Upper lobe of left lung (tissue), 6 donors: ENCODE measurements around the gene TMEM106B. TPM values are rescaled to one million over a fixed set of nuclear protein-coding genes. Genes with fewer than 3 reads are reported as not detected.
A peak's percentile ranks its signal among the peaks of the same experiment; 100 is the strongest.

ENCODE experiments used
- ATAC-seq, 2 donors: fragments of 200-7000 bp; cut with Tn5 transposase; one replicate each; pipeline ENCODE4 v1.9.1; 2022; ENCODE audit warnings: mild to moderate bottlenecking in 2 of 2, moderate library complexity in 2 of 2; ENCODE audit not compliant: low FRiP score in 2 of 2
- DNase-seq, 2 donors: peaks; one replicate each; pipeline ENCODE4 v3.0.0-alpha.2; 2019 to 2020
- H3K27ac ChIP-seq, 4 donors: fragments of 200-600 bp; sonication (generic); one replicate each; pipeline ENCODE4 v1.5.1; 2016 to 2019
- H3K27me3 ChIP-seq, 4 donors: fragments of 200-600 bp; sonication (generic); one replicate each; pipeline ENCODE4 v1.5.1; 2017 to 2019
- H3K36me3 ChIP-seq, 4 donors: fragments of 200-600 bp; sonication (generic); one replicate each; pipeline ENCODE4 v1.5.1; 2016 to 2019
- H3K4me1 ChIP-seq, 4 donors: fragments of 200-600 bp; sonication (generic); one replicate each; pipeline ENCODE4 v1.5.1; 2018 to 2019
- H3K4me3 ChIP-seq, 4 donors: fragments of 200-600 bp; sonication (generic); one replicate each; pipeline ENCODE4 v1.5.1; 2017 to 2019; ENCODE audit warnings: mild to moderate bottlenecking in 2 of 4, moderate library complexity in 1 of 4
- H3K9me3 ChIP-seq, 4 donors: fragments of 200-600 bp; sonication (generic); one replicate each; pipeline ENCODE4 v1.5.1; 2018 to 2019
- EP300 ChIP-seq, 4 donors: sonication (generic); formaldehyde crosslinking; IDR thresholded peaks; one replicate each; pipeline ENCODE4 v1.5.1; 2017; ENCODE audit warnings: antibody characterized with exemption in 4 of 4, control low read depth in 2 of 4
- POLR2A ChIP-seq, 4 donors: fragments of 450-650 bp; IDR thresholded peaks; one replicate each; pipeline ENCODE4 v1.5.1; 2016 to 2017; ENCODE audit warnings: antibody characterized with exemption in 4 of 4, mild to moderate bottlenecking in 2 of 4
- POLR2AphosphoS5 ChIP-seq, 2 donors: sonication (generic); formaldehyde crosslinking; IDR thresholded peaks; one replicate each; pipeline ENCODE4 v1.5.1; 2017; ENCODE audit warnings: antibody characterized with exemption in 2 of 2
- WGBS, 2 donors: methylation state at CpG; one replicate each; pipeline ENCODE4 v1.1.5; 2017 to 2018; 5-methylcytosine and 5-hydroxymethylcytosine counted together
- total RNA-seq, 6 donors: library from RNA; depleted of rRNA in 4 of 6; stranded (reverse); fragments of >200 nt in 4 of 6; gene quantifications; one replicate each; pipeline versions ENCODE4 v1.1.0 to v1.2.1, GENCODE V29; 2016 to 2021
- TF ChIP-seq, protein P1 (sequence below), 6 experiments: fragments of 450-650 bp in 4 of 6; fragments of 200-600 bp in 2 of 6; sonication (generic) in 2 of 6; IDR thresholded peaks; one replicate each; pipeline ENCODE4 v1.5.1; 2016 to 2019; ENCODE audit warnings: antibody characterized with exemption in 6 of 6
- donor health status: DM: no; HTN: no; CAD: no; lungs with moderate emphysema.
- donor health status: DM: no; HTN: yes; CAD: no; lungs with severe emphysema.

Gene TMEM106B
- total RNA-seq, 6 donors from 2014 or later, result 6.3 to 46.2 (median 31.9) TPM

DNA sequence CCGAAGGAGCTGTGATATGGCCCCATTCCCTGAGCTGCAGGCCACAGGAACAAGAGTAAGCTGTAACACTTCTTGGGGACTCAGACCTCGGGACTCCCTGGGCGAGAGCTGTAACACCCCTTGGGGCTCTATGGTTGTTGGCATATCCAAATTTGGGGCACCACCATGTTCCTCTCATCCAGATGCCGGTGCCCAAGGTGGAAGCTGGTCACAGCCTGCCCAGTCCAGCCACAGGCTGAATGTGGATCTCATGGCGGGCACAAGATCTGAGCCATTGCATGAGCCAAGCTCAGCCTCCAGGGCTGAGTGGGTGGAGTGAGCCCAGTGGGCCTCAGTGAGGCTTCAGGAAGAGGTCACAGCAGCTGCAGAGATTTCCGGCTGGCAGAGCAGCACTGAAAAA is 78.9 kb downstream of the TMEM106B start:
- Histone ChIP-seq H3K4me1 (no peaks in the 10 kb centered on the region), H3K27me3 (no peaks in the 10 kb centered on the region), H3K4me3 (no peak overlapping the region), H3K36me3 (no peaks in the 10 kb centered on the region), H3K27ac (no peak overlapping the region), H3K9me3 (peaks cover 0 to 9% (median 1%) of the 10 kb centered on the region in 4 donors)
- 50 to 77% methylated on average over 2 to 6 of the region's 6 CpGs for WGBS, 2 donors
- DNase-seq, result no peak
- TF ChIP-seq POLR2A (IDR thresholded peaks at IDR 0.05), result no peak
- TF ChIP-seq, protein P1, sequence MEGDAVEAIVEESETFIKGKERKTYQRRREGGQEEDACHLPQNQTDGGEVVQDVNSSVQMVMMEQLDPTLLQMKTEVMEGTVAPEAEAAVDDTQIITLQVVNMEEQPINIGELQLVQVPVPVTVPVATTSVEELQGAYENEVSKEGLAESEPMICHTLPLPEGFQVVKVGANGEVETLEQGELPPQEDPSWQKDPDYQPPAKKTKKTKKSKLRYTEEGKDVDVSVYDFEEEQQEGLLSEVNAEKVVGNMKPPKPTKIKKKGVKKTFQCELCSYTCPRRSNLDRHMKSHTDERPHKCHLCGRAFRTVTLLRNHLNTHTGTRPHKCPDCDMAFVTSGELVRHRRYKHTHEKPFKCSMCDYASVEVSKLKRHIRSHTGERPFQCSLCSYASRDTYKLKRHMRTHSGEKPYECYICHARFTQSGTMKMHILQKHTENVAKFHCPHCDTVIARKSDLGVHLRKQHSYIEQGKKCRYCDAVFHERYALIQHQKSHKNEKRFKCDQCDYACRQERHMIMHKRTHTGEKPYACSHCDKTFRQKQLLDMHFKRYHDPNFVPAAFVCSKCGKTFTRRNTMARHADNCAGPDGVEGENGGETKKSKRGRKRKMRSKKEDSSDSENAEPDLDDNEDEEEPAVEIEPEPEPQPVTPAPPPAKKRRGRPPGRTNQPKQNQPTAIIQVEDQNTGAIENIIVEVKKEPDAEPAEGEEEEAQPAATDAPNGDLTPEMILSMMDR (IDR thresholded peaks at IDR 0.05), result no peak
- no peak for TF ChIP-seq EP300 (IDR thresholded peaks at IDR 0.05)
- no peak for TF ChIP-seq POLR2AphosphoS5 (IDR thresholded peaks at IDR 0.05)
- ATAC-seq, result peak in 1 of 2 donors; percentile 30

DNA sequence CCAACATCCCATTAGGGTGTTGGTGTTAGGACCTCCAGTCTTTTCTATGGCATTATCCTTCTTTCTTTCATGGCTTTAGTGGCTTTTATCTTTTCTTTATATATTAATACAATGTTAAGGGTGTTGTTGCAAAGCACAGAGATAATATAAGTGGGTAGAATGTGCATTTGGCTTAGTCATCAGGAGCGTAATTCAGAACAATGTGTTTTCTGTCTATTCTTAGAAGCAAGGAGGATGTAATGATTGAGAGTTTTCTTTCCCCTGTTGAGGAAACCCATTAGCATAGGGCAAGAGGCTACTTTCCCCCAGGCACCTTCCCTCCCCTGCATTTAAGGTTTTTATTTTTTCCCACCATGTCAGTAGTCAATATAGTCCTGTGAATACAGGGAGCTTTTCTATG is 79.7 kb downstream of the TMEM106B start:
- no peak for ATAC-seq
- Histone ChIP-seq H3K4me3 (no peak overlapping the region), H3K27ac (no peak overlapping the region), H3K9me3 (peaks cover 0 to 9% (median 1%) of the 10 kb centered on the region in 4 donors), H3K27me3 (no peaks in the 10 kb centered on the region), H3K36me3 (no peaks in the 10 kb centered on the region), H3K4me1 (no peaks in the 10 kb centered on the region)
- WGBS, 2 donors, result 95 to 100% methylated on average over 1 of the region's 1 CpG
- TF ChIP-seq EP300 (IDR thresholded peaks at IDR 0.05) (no peak), POLR2A (IDR thresholded peaks at IDR 0.05) (no peak), POLR2AphosphoS5 (IDR thresholded peaks at IDR 0.05) (no peak)
- TF ChIP-seq, protein P1 (IDR thresholded peaks at IDR 0.05), result no peak
- no peak for DNase-seq

DNA sequence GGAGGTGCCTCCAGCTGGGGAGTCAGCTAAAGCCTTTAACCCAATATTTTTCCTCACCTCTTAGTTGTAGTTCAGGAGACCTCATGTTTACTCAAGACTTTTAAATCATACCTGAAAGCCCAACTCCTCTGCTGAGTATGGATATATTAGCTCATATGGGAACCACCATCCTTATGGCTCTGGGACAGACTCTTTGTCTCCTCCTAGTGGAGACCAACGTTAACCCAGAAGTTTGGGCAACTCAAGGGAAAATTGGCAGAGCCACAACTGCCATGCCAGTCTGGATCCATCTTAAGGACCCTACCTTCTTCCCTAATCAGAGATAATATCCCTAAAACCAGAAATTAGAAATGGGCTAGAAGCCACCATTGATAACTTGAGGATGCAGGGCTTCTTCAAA is 80.8 kb downstream of the TMEM106B start:
- ATAC-seq, result no peak
- Histone ChIP-seq H3K9me3 (peaks cover 0 to 9% (median 1%) of the 10 kb centered on the region in 4 donors), H3K4me3 (no peak overlapping the region), H3K4me1 (no peaks in the 10 kb centered on the region), H3K36me3 (no peaks in the 10 kb centered on the region), H3K27ac (no peak overlapping the region), H3K27me3 (no peaks in the 10 kb centered on the region)
- WGBS, 2 donors, result 85 to 88% methylated on average over 1 of the region's 1 CpG
- no peak for DNase-seq
- TF ChIP-seq, protein P1 (IDR thresholded peaks at IDR 0.05), result no peak
- TF ChIP-seq EP300 (IDR thresholded peaks at IDR 0.05) (no peak), POLR2A (IDR thresholded peaks at IDR 0.05) (no peak), POLR2AphosphoS5 (IDR thresholded peaks at IDR 0.05) (no peak)

Other genes with a start within 250 kb of the TMEM106B start
- 1 to 10 TPM in 4 of 6 donors, under 1 TPM in 2; 0.22 to 4.4 (median 1.1) TPM for gene VWDE, start 192.6 kb downstream of the TMEM106B start, total RNA-seq